ENCODE measurements around the gene ALOX12B.
A peak's percentile ranks its signal among the peaks of the same experiment; 100 is the strongest.
"Not testable (repeated sequence)": the region's sequence is repeated elsewhere in the genome, so short reads cannot be mapped to it uniquely, and the experiment has no call there.

ALOX12B gene

DNA sequence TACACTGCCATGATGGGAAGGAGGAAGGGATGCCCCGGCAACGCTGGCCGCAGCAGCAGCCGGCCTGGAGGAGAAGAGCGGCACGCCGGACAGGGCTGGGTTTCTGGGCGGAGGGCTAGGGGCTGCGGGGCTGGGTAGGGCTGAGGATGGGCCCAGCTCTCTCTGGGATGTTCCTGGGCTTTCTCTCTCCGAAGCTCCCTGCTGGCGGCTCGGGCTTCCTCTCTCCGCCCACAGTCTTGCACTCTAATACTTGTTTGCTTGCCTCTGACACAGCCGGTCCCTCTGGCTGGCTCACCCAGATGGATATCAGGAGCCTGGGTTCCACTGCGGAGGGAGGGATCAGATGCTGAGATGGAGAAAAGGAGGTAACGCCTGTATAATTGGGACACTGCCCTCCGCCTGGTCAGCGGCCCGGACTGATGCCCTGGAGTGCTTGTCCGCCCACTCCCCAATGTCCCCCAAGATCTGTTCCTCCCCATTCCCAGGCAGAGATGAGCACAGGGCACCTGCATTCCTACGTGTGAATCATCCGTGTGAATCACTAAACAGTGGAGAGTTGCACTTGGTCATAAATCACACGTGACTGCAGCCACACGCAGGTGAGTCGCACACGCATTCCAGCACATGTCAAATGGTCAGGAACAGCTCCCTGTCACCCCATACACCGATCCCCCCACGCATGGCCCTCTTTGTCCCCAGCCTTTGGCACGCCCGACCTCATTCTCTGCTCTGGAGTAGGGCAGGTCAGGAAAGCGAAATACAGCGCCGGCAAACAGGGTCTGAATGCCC, 30.7 kb upstream of the ALOX12B start, which contains the start of gene ALOXE3:
Gene ALOXE3 (minus strand): TSS at position 535 of the 789 bp plus-strand sequence. CDS start 524 bp downstream, at position 11.
- no peak for TF ChIP-seq POLR2A (IDR thresholded peaks at IDR 0.05; ENCODE audit: low read depth, low read length)
- TF ChIP-seq TAF1 (IDR thresholded peaks at IDR 0.05; ENCODE audit: borderline replicate concordance, low read depth, low read length) = no peak
- TF ChIP-seq POLR2AphosphoS5 (IDR thresholded peaks at IDR 0.05; ENCODE audit: low read depth, low read length) = no peak
- FAIRE-seq = peak; percentile 21
- DNase-seq (ENCODE audit: insufficient read length) = no peak

GRCh38 chr17:8117367-8117979, 30.0 kb upstream of the ALOX12B start:
- FAIRE-seq = no peak
- no peak for DNase-seq (ENCODE audit: insufficient read length)
- no peak for TF ChIP-seq POLR2AphosphoS5 (IDR thresholded peaks at IDR 0.05; ENCODE audit: low read depth, low read length)
- no peak for TF ChIP-seq POLR2A (IDR thresholded peaks at IDR 0.05; ENCODE audit: low read depth, low read length)
- TF ChIP-seq TAF1 (IDR thresholded peaks at IDR 0.05; ENCODE audit: borderline replicate concordance, low read depth, low read length) = no peak

GRCh38 chr17:8116776-8117175, 29.3 kb upstream of the ALOX12B start:
- DNase-seq (ENCODE audit: insufficient read length) = no peak
- FAIRE-seq = no peak
- TF ChIP-seq POLR2AphosphoS5 (IDR thresholded peaks at IDR 0.05; ENCODE audit: low read depth, low read length) (no peak), TAF1 (IDR thresholded peaks at IDR 0.05; ENCODE audit: borderline replicate concordance, low read depth, low read length) (no peak), POLR2A (IDR thresholded peaks at IDR 0.05; ENCODE audit: low read depth, low read length) (no peak)

DNA sequence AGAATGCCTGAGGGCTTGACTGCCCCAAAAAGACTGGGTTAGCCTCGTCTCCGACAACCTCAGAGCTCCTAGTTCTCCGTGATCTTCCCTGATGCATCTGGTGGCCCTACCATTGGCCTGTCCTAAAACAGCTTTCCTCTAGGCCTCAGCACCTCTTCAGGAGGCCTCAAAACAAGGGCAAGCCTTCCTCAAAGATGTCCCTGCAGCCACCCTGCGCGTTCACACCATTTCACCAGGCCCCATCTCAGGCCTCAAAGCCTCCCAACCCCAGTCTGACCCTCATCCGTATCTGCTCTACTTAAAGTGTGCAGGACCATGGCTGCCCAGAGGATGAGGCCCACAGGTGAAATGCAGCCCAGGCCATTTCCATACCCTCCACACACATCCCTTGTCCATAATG, 23.4 kb upstream of the ALOX12B start:
- FAIRE-seq (no peak), DNase-seq (ENCODE audit: insufficient read length) (no peak)
- TF ChIP-seq POLR2A (IDR thresholded peaks at IDR 0.05; ENCODE audit: low read depth, low read length) (no peak), TAF1 (IDR thresholded peaks at IDR 0.05; ENCODE audit: borderline replicate concordance, low read depth, low read length) (no peak), POLR2AphosphoS5 (IDR thresholded peaks at IDR 0.05; ENCODE audit: low read depth, low read length) (no peak)

- TF ChIP-seq TAF1 (IDR thresholded peaks at IDR 0.05; ENCODE audit: borderline replicate concordance, low read depth, low read length) (no peak), POLR2AphosphoS5 (IDR thresholded peaks at IDR 0.05; ENCODE audit: low read depth, low read length) (no peak)
- DNase-seq (ENCODE audit: insufficient read length) (no peak), FAIRE-seq (peak; percentile 78)
Measured at GRCh38 chr17:8110456-8110804, 22.9 kb upstream of the ALOX12B start.

- DNase-seq (ENCODE audit: insufficient read length) (peak; percentile 87), FAIRE-seq (no peak)
- TF ChIP-seq TAF1 (IDR thresholded peaks at IDR 0.05; ENCODE audit: borderline replicate concordance, low read depth, low read length) (no peak), POLR2AphosphoS5 (IDR thresholded peaks at IDR 0.05; ENCODE audit: low read depth, low read length) (no peak), POLR2A (IDR thresholded peaks at IDR 0.05; ENCODE audit: low read depth, low read length) (no peak)
Measured at GRCh38 chr17:8109661-8110455, 22.3 kb upstream of the ALOX12B start.

DNA sequence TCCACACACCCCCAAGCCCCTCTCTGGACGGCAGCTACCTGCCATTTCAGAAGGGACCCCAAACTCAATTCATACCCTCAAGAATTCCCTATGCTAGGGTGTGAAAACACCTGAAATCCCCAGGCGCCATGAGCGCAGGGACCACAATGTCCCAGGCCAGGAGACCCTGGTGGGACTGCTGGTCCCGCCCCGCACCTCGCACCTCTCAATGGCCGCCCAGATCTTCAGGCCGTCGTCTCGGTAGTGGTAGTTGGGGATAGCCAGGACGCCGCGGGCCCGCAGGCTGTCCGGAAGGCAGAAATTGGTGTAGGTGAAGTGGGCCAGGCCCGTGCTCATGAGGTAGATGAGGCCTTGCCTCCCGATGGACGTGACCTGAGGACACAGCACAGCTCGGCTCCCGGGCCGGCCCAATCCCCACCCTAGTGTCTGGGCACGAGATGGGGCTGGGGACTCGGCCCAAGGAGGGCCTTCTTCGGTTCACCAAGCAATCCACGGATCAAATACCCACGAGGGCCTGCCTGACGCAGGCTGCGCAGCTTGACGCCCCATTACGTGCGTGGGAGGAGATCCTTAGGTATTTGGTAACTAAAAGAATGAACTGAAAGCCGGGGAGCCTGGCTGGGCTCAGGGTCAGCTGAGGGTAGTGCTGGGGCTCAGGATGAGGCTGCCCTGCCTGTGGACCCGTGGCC, 21.6 kb upstream of the ALOX12B start:
- TF ChIP-seq POLR2AphosphoS5 (IDR thresholded peaks at IDR 0.05; ENCODE audit: low read depth, low read length) (no peak), TAF1 (IDR thresholded peaks at IDR 0.05; ENCODE audit: borderline replicate concordance, low read depth, low read length) (no peak), POLR2A (IDR thresholded peaks at IDR 0.05; ENCODE audit: low read depth, low read length) (no peak)
- FAIRE-seq = no peak
- no peak for DNase-seq (ENCODE audit: insufficient read length)

- FAIRE-seq = not testable (repeated sequence)
Measured at GRCh38 chr17:8106980-8107379, 19.5 kb upstream of the ALOX12B start.

DNA sequence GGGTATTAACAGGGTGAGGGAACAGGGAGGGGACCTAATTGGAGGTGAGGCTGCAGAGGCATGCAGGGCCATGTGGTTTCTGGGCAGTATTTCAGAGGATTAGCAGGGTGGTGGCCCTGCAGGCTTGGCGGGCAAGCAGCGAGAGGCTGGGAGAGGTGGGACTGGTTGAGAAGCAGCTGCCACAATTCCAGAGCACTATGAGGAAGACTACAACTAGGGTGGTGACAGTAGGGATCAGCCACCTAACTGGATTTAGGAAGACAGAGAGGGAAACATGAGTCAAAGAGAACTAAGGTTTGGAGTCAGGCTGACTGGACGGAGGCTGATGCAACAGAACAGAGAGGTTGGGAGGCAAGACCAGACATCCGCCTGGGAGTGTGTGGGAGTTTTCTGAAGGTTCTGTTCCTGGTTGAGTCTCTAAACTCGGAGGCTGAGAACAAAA, 18.5 kb upstream of the ALOX12B start:
- no peak for DNase-seq (ENCODE audit: insufficient read length)
- FAIRE-seq = no peak

More at GRCh38 chr17:8106980-8107379, 19.5 kb upstream of the ALOX12B start:
- DNase-seq (ENCODE audit: insufficient read length) = not testable (repeated sequence)

GRCh38 chr17:8104911-8105310, 17.4 kb upstream of the ALOX12B start:
- DNase-seq (ENCODE audit: insufficient read length) = no peak
- no peak for TF ChIP-seq POLR2A (IDR thresholded peaks at IDR 0.05; ENCODE audit: low read depth, low read length)
- no peak for TF ChIP-seq POLR2AphosphoS5 (IDR thresholded peaks at IDR 0.05; ENCODE audit: low read depth, low read length)
- TF ChIP-seq TAF1 (IDR thresholded peaks at IDR 0.05; ENCODE audit: borderline replicate concordance, low read depth, low read length) = no peak
- no peak for FAIRE-seq

More for the DNA sequence above, 18.5 kb upstream of the ALOX12B start:
- TF ChIP-seq TAF1 (IDR thresholded peaks at IDR 0.05; ENCODE audit: borderline replicate concordance, low read depth, low read length) (no peak), POLR2A (IDR thresholded peaks at IDR 0.05; ENCODE audit: low read depth, low read length) (no peak), POLR2AphosphoS5 (IDR thresholded peaks at IDR 0.05; ENCODE audit: low read depth, low read length) (no peak)

DNA sequence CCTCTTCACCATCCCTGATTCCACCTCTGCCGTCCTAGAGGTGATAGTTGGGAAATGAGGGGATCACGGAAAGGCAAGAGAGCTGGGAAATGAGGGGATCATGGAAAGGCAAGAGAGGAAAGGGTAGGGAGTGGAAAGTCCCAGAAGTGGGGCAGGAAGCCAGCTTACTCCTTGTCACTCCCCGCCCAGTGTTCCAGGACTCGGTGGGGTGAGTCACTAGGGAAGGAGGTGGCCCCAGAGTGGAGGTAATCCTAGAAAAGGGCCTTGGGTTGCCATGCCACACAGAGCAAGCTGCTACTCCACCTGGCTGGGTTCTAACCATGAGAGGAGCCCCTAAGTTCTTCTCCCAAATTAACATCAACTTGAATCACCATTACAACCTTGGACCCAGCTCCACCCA, 16.0 kb upstream of the ALOX12B start:
- FAIRE-seq = no peak
- no peak for DNase-seq (ENCODE audit: insufficient read length)
- TF ChIP-seq POLR2A (IDR thresholded peaks at IDR 0.05; ENCODE audit: low read depth, low read length) (no peak), TAF1 (IDR thresholded peaks at IDR 0.05; ENCODE audit: borderline replicate concordance, low read depth, low read length) (no peak), POLR2AphosphoS5 (IDR thresholded peaks at IDR 0.05; ENCODE audit: low read depth, low read length) (no peak)
